Measurements from ENCODE around the gene CDC34.

The CDC34 gene

DNA sequence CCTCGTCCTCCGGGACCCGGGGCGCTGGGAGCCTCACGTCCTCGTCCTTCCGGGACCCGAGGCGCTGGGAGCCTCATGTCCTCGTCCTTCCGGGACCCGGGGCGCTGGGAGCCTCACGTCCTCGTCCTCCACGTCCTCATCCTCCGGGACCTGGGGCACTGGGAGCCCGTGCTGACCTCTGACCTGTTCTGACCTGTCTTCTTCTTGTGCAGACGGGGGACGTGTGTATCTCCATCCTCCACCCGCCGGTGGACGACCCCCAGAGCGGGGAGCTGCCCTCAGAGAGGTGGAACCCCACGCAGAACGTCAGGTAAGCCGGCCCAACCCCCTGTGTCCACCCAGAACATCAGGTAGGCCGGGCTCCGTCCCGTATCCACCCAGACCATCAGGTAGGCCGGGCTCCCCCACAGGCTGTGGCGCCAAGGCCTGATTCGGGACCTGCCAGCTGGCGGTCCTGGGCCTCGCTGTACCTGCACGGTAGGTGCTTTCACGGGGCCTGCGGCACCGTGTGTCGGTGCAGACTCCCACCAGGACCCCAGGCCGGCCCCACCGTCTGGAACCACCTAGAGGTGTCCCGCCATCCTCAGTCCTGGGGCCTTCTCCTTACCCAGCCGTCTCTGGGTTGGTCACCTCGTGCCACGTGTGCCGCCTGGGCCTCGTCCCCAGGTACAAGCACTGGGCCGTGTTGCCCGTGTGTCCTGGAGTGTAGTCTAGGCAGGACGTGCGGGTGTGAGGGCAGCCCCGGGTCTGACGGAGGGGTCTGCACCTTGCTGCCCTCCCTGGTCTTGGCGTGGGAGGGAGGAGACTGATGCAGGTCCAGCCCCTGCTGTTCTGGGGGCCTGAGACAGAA is 4.7 kb downstream of the CDC34 start:
- TF ChIP-seq ZNF274 (IDR thresholded peaks at IDR 0.05; ENCODE audit: low read depth, low read length) = no peak
- H3K4me3 ChIP-seq (ENCODE audit: low read length) = no peak overlapping the region

DNA sequence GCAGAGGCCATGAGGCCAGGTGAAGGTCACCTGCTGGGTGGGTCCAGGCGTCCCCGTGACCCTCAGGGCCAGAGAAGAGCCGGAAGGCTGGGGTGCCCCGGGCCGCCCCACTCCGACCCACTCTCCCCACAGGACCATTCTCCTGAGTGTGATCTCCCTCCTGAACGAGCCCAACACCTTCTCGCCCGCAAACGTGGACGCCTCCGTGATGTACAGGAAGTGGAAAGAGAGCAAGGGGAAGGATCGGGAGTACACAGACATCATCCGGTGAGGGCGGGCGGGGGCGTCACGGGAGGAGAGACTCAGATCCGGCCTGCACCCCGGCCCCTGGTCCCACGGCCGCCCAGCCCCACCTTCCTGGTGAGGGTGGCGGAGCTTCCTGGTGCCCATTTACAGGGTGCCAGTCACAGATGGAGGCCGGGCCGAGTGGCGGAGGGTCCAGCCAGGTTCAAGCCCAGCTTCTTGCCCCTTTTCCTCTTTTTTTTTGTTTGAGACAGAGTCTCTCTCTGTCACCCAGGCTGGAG is 5.4 kb downstream of the CDC34 start:
- H3K4me3 ChIP-seq (ENCODE audit: low read length) = no peak overlapping the region
- TF ChIP-seq ZNF274 (IDR thresholded peaks at IDR 0.05; ENCODE audit: low read depth, low read length) = no peak

- no peak overlapping the region for H3K4me3 ChIP-seq (ENCODE audit: low read length)
- TF ChIP-seq ZNF274 (IDR thresholded peaks at IDR 0.05; ENCODE audit: low read depth, low read length) = no peak
Observed at GRCh38 chr19:538641-539428, 7.3 kb downstream of the CDC34 start.

- no peak for TF ChIP-seq ZNF274 (IDR thresholded peaks at IDR 0.05; ENCODE audit: low read depth, low read length)
- no peak overlapping the region for H3K4me3 ChIP-seq (ENCODE audit: low read length)
Observed at GRCh38 chr19:539429-540030, 8.0 kb downstream of the CDC34 start.

DNA sequence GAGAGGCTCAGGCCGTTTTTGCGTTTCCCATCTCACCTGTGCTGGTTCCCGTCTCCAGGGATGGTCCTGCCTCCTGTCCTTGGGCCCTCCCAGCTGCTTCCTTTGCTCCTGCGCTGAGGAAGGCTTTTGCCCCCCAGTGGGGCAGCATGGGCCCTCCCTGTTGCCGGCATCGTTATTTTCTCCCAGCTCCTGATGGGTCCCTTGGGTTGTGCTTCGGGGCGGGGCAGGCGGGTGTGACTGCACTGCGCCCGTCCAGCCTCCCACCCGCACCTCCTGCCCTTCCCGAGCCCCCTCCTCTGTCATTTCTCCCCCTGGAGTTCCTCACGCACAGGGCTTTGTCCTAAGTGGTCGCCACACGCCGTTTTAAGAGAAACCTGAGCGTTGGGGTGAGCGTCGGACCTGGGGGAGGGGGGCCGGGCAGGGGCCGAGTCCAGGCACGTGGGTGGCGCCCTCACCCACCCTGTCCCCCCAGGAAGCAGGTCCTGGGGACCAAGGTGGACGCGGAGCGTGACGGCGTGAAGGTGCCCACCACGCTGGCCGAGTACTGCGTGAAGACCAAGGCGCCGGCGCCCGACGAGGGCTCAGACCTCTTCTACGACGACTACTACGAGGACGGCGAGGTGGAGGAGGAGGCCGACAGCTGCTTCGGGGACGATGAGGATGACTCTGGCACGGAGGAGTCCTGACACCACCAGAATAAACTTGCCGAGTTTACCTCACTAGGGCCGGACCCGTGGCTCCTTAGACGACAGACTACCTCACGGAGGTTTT is 9.5 kb downstream of the CDC34 start:
- H3K4me3 ChIP-seq (ENCODE audit: low read length) = no peak overlapping the region
- no peak for TF ChIP-seq ZNF274 (IDR thresholded peaks at IDR 0.05; ENCODE audit: low read depth, low read length)

- no peak overlapping the region for H3K4me3 ChIP-seq (ENCODE audit: low read length)
- no peak for TF ChIP-seq ZNF274 (IDR thresholded peaks at IDR 0.05; ENCODE audit: low read depth, low read length)
Observed at GRCh38 chr19:541699-542098, 10.1 kb downstream of the CDC34 start.

DNA sequence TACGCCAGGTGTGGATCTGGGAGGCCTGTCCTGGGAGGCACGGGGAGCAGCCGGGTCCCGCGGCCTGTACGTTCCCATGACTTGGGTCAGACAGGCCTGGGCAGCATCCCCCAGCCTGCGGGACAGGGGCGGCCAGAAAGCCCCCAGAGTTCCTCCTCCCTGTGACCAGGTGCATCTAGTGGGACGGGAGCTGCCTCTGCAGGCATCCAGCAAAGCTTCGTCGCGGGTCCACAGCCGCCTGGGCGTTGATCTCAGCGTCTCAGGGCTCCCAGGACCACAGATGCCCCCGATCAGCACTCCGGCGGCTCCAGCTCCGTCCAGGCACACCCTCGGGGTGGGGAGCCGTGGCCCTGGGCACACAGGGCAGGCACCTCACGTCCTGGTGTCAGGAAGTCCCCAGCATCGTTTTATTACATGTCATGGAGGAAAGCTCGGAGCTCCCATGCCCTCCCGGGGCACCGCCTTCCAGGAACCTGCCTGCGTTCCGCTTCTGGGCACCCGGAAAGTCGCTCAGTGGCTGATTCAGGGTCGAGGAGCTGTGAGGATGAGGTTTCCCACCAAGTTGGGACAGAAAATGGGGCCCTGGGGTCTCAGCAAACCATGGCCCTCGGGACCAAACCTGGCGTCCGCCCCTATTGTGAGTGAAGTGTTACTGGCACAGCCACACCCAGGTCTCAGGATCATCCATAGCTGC is 10.8 kb downstream of the CDC34 start:
- no peak for TF ChIP-seq ZNF274 (IDR thresholded peaks at IDR 0.05; ENCODE audit: low read depth, low read length)

GRCh38 chr19:543910-544608 is 12.5 kb downstream of the CDC34 start, which contains the start of gene GZMM:
TSS of gene GZMM (plus strand) at chr19:544053. CDS start at chr19:544072, 19 bp downstream.
- H3K4me3 ChIP-seq (ENCODE audit: low read length) = no peak within 1 kb of the TSS
- TF ChIP-seq ZNF274 (IDR thresholded peaks at IDR 0.05; ENCODE audit: low read depth, low read length) = no peak

More for the DNA sequence above, 10.8 kb downstream of the CDC34 start:
- H3K4me3 ChIP-seq (ENCODE audit: low read length) = no peak overlapping the region

DNA sequence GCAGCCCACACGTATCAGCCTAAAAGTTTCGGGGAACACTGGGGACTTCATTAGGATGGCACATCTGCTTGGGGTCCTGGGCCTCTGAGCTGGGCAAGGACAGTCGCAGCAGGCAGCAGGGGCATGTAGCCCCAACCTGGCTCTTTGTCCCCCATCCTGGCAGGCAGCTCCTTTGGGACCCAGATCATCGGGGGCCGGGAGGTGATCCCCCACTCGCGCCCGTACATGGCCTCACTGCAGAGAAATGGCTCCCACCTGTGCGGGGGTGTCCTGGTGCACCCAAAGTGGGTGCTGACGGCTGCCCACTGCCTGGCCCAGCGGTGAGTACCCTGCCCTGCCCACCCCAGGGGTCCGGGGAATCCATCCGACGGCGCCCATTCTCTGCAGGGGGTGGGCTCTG is 15.6 kb downstream of the CDC34 start:
- TF ChIP-seq ZNF274 (IDR thresholded peaks at IDR 0.05; ENCODE audit: low read depth, low read length) = no peak
- H3K4me3 ChIP-seq (ENCODE audit: low read length) = no peak overlapping the region

- no peak for TF ChIP-seq ZNF274 (IDR thresholded peaks at IDR 0.05; ENCODE audit: low read depth, low read length)
- H3K4me3 ChIP-seq (ENCODE audit: low read length) = no peak overlapping the region
Observed at GRCh38 chr19:547836-548720, 16.5 kb downstream of the CDC34 start.
